RWPE2 (cell line): ENCODE results near the gene RPS21.
A peak's percentile ranks its signal among the peaks of the same experiment; 100 is the strongest.

Experiments
- ATAC-seq: fragments of 200-7000 bp; cut with Tn5 transposase; 3 replicates; pipeline ENCODE4 v1.9.1; 2021; ENCODE audit warnings: low read depth
- DNase-seq: peaks from one replicate; pipeline ENCODE4 v3.0.0-alpha.2; 2020; ENCODE audit warnings: low spot score
- H3K27ac ChIP-seq: fragments of 450-650 bp; 2 replicates; pipeline ENCODE4 v1.5.1; 2017; ENCODE audit warnings: mild to moderate bottlenecking; ENCODE audit not compliant: poor library complexity, severe bottlenecking
- H3K27me3 ChIP-seq: fragments of 250-450 bp; sonication (Bioruptor Pico); 2 replicates; pipeline ENCODE4 v1.5.1; 2021; ENCODE audit warnings: mild to moderate bottlenecking, moderate library complexity; ENCODE audit not compliant: insufficient read depth, poor library complexity, severe bottlenecking
- H3K36me3 ChIP-seq: fragments of 250-450 bp; sonication (Bioruptor Pico); 2 replicates; pipeline ENCODE4 v1.5.1; 2020; ENCODE audit warnings: low read depth, mild to moderate bottlenecking, moderate library complexity
- H3K4me1 ChIP-seq: fragments of 250-450 bp; sonication (Bioruptor Pico); 2 replicates; pipeline ENCODE4 v1.5.1; 2021; ENCODE audit warnings: mild to moderate bottlenecking, moderate library complexity; ENCODE audit not compliant: insufficient read depth, poor library complexity, severe bottlenecking
- H3K4me3 ChIP-seq: fragments of 250-450 bp; sonication (Bioruptor Pico); 2 replicates; pipeline ENCODE4 v1.5.1; 2021; ENCODE audit warnings: mild to moderate bottlenecking, moderate library complexity; ENCODE audit not compliant: severe bottlenecking
- H3K9me3 ChIP-seq: fragments of 250-450 bp; sonication (Bioruptor Pico); 2 replicates; pipeline ENCODE4 v1.5.1; 2021; ENCODE audit warnings: mild to moderate bottlenecking, moderate library complexity; ENCODE audit not compliant: severe bottlenecking
- TF ChIP-seq, protein P1 (sequence below): fragments of 450-650 bp; IDR thresholded peaks from one replicate; pipeline ENCODE4 v1.5.1; 2017; ENCODE audit warnings: mild to moderate bottlenecking, moderate library complexity; ENCODE audit not compliant: poor library complexity, severe bottlenecking

RPS21 gene

GRCh38 chr20:62413896-62414481, 27.1 kb downstream of the RPS21 start:
- H3K27me3 ChIP-seq = no peaks in the 10 kb centered on the region
- ATAC-seq = peak; percentile 2; the same call in 1 of the 3 replicates
- TF ChIP-seq, protein P1, sequence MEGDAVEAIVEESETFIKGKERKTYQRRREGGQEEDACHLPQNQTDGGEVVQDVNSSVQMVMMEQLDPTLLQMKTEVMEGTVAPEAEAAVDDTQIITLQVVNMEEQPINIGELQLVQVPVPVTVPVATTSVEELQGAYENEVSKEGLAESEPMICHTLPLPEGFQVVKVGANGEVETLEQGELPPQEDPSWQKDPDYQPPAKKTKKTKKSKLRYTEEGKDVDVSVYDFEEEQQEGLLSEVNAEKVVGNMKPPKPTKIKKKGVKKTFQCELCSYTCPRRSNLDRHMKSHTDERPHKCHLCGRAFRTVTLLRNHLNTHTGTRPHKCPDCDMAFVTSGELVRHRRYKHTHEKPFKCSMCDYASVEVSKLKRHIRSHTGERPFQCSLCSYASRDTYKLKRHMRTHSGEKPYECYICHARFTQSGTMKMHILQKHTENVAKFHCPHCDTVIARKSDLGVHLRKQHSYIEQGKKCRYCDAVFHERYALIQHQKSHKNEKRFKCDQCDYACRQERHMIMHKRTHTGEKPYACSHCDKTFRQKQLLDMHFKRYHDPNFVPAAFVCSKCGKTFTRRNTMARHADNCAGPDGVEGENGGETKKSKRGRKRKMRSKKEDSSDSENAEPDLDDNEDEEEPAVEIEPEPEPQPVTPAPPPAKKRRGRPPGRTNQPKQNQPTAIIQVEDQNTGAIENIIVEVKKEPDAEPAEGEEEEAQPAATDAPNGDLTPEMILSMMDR = peak; percentile 38
- no peak overlapping the region for H3K27ac ChIP-seq
- peak; percentile 87 for DNase-seq
- no peaks in the 10 kb centered on the region for H3K4me1 ChIP-seq
- H3K36me3 ChIP-seq = no peaks in the 10 kb centered on the region
- H3K9me3 ChIP-seq = no peaks in the 10 kb centered on the region
- no peak overlapping the region for H3K4me3 ChIP-seq

- peak; percentile 86 for DNase-seq
- TF ChIP-seq, protein P1 = no peak
- H3K4me1 ChIP-seq = no peaks in the 10 kb centered on the region
- H3K36me3 ChIP-seq = no peaks in the 10 kb centered on the region
- ATAC-seq = no peak
- H3K4me3 ChIP-seq = no peak overlapping the region
- no peak overlapping the region for H3K27ac ChIP-seq
- H3K9me3 ChIP-seq = no peaks in the 10 kb centered on the region
- no peaks in the 10 kb centered on the region for H3K27me3 ChIP-seq
These were observed 28.6 kb downstream of the RPS21 start for GRCh38 chr20:62415354-62416111.

DNA sequence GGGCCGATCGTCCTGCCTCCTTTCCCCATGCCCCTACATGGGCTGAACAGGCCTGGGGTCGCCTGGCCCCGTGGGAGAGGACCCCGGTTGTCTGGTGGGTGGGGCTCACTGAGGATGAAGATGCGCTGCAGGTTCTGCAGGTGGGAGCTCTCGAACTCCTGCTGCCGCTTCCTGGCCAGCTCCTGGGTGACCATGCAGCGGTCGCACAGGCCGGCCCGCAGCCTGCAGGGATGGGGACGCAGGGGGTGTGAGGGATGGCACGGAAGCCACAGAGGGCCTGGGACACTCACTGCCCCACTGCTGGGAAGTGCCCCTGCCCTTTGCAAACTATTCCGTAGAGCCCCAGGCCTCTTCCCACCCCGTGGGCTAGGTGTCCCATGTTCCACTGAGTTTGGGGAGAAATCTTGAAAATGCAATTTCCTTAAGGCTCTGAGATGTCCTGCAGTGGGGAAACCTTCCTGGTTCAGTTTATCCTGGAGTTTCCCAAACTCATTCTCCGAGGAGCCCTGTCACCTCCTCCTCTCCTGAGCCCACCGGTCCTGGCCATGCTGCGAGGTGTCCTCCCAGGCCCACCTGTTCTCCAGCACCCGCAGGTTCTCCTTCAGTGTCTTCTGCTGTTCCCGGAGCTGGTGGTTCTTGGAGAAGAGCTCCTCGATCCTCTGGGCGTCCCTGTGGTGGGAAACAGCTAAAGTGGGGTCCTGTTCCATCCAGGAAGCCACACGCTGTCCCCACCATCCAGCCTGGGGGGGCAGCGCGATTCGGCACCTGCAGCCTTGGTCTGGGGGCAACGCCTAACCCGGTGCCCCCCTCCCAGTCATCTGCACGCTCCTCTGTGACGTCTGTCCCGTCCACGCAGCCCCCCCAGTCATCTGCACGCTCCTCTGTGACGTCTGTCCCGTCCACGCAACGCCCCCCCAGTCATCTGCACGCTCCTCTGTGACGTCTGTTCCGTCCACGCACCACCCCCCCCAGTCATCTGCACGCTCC, 30.0 kb downstream of the RPS21 start:
- Histone ChIP-seq H3K4me3 (no peak overlapping the region), H3K36me3 (no peaks in the 10 kb centered on the region), H3K4me1 (no peaks in the 10 kb centered on the region), H3K9me3 (no peaks in the 10 kb centered on the region), H3K27ac (no peak overlapping the region), H3K27me3 (no peaks in the 10 kb centered on the region)
- ATAC-seq = no peak
- TF ChIP-seq, protein P1 = no peak
- peak; percentile 87 for DNase-seq

DNA sequence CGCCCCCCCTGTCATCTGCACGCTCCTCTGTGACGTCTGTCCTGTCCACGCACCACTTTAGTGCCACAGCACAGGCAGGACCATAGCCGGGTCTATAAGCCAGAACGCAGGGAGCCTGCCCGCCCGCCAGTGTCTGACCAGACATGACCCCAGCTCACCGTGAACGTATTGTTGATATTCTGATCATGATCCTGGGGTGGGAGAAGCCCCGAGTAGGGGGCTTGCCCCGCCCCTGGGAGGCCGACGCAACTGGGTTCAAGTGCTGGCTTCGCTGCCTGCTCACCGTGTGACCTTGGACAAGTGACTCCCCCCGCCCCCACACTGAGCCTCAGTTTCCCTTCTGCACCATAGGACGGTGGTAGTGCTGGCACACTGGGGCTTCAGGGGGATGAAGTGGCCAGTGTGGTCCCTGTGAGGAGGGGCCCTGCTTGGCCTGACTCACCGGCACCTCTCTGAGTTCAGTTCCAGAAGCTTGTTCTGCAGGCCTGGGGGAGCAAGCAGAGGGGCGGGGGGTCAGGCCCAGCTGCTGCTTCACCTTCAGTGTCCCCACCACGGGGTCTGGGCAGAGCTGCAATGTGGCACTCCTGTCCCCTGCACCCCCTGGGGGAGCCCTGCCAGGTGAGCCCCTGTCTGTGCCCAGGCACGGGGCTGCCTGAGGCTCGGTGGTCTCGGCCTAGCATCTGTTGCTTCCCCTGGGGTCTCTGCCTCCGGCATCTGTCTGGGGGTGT, 31.2 kb downstream of the RPS21 start:
- Histone ChIP-seq H3K27ac (no peak overlapping the region), H3K4me3 (no peak overlapping the region), H3K36me3 (no peaks in the 10 kb centered on the region), H3K4me1 (no peaks in the 10 kb centered on the region), H3K9me3 (no peaks in the 10 kb centered on the region), H3K27me3 (no peaks in the 10 kb centered on the region)
- ATAC-seq (no peak), DNase-seq (peak; percentile 86)
- TF ChIP-seq, protein P1 = no peak
